K562 (cell line): Measurements from ENCODE around the gene HCST. TPM values are rescaled to one million over a fixed set of nuclear protein-coding genes. Genes with fewer than 3 reads are reported as not detected.

ENCODE experiments used
- ATAC-seq: fragments of 200-7000 bp; cut with Tn5 transposase; 3 replicates; pipeline ENCODE4 v1.9.1; 2020; ENCODE audit warnings: moderate library complexity
- BruUV-seq: library from RNA; stranded (reverse); fragments of 400-500 nt; replicated peaks from 2 replicates; lab custom pipeline; 2021; lab: Mats Ljungman, UMichigan
- CTCF ChIA-PET: fragments of 300-600 bp; formaldehyde crosslinking; extraction: SDS; loops from one replicate; lab custom pipeline; 2021; ENCODE audit warnings: low intra/inter-chr PET ratio; lab: Yijun Ruan, JAX
- POLR2A ChIA-PET: fragments of 300-600, 350-650 bp; sonication (Branson Sonifier 250); formaldehyde crosslinking; extraction: SDS; loops from one replicate; lab custom pipeline; 2021; ENCODE audit warnings: antibody characterized with exemption, inconsistent platforms; lab: Yijun Ruan, JAX
- DNase-seq, 4 experiments: peaks; one replicate each; pipeline versions ENCODE4 v3.0.0 to v3.0.0-alpha.2; 2011 to 2018; ENCODE audit warnings: low spot score in 3 of 4, mixed read lengths in 3 of 4; ENCODE audit errors: extremely low read depth in 1 of 4
- FAIRE-seq: peaks from 2 replicates; lab custom pipeline; 2011; peaks lifted over from hg19 to GRCh38; lab: Jason Lieb, UNC
- H2AFZ ChIP-seq: 2 replicates; pipeline ENCODE4 v1.6.0; 2011; ENCODE audit warnings: low read depth, low read length, control low read depth, inconsistent platforms
- H3K27ac ChIP-seq: fragments of 200-600 bp; 3 replicates; pipeline ENCODE4 v1.8.0; 2011; ENCODE audit warnings: low read depth, mild to moderate bottlenecking, control low read depth, inconsistent platforms, low read length, moderate library complexity, mixed read lengths; ENCODE audit errors: extremely low read depth
- H3K27me3 ChIP-seq, 2 experiments: fragments of 300-600 bp in 1 of 2; 2 replicates in 1 of 2; 3 replicates in 1 of 2; pipeline versions ENCODE4 v1.6.0 to v1.8.0; 2011; ENCODE audit warnings: inconsistent platforms in 2 of 2, low read length in 2 of 2, mild to moderate bottlenecking in 1 of 2, mixed read lengths in 1 of 2, moderate library complexity in 1 of 2; ENCODE audit not compliant: control insufficient read depth in 2 of 2, insufficient read depth in 2 of 2
- H3K36me3 ChIP-seq: fragments of 300-600 bp; 3 replicates; pipeline ENCODE4 v1.8.0; 2011; ENCODE audit warnings: mild to moderate bottlenecking, low read length, inconsistent platforms; ENCODE audit not compliant: control insufficient read depth, insufficient read depth
- H3K4me1 ChIP-seq, 2 experiments: fragments of 200-600 bp in 1 of 2; replicated peaks in 1 of 2; 2 replicates in 1 of 2; 3 replicates in 1 of 2; pipeline versions ENCODE4 v1.5.1 to v1.8.0; 2011; ENCODE audit warnings: inconsistent platforms in 2 of 2, low read length in 2 of 2, mild to moderate bottlenecking in 1 of 2, mixed read lengths in 1 of 2, moderate library complexity in 1 of 2; ENCODE audit not compliant: control insufficient read depth in 2 of 2, insufficient read depth in 2 of 2
- H3K4me2 ChIP-seq: 2 replicates; pipeline ENCODE4 v1.6.1; 2011; ENCODE audit warnings: low read length, control low read depth, inconsistent platforms, mixed read lengths; ENCODE audit not compliant: insufficient read depth
- H3K4me3 ChIP-seq: fragments of 200-600 bp; sonication (generic), shearing (Covaris generic); 2 replicates; pipeline ENCODE4 v1.5.1; 2016; ENCODE audit warnings: control low read depth, inconsistent platforms
- H3K79me2 ChIP-seq: fragments of 200-600 bp; 3 replicates; pipeline ENCODE4 v1.8.0; 2011; ENCODE audit warnings: low read length, inconsistent platforms; ENCODE audit not compliant: control insufficient read depth, insufficient read depth
- H3K9ac ChIP-seq, 2 experiments: 2 replicates each; pipeline versions ENCODE4 v1.6.0 to v1.6.1; 2011; ENCODE audit warnings: low read depth in 2 of 2, low read length in 2 of 2, control low read depth in 1 of 2, inconsistent platforms in 1 of 2, mild to moderate bottlenecking in 1 of 2, mixed read lengths in 1 of 2; ENCODE audit not compliant: insufficient read depth in 1 of 2
- H3K9me1 ChIP-seq: one replicate; pipeline ENCODE4 v1.6.0; 2011; ENCODE audit warnings: inconsistent platforms, mild to moderate bottlenecking, low read length, moderate library complexity; ENCODE audit not compliant: control insufficient read depth, insufficient read depth
- H3K9me3 ChIP-seq: replicated peaks from 2 replicates; pipeline ENCODE4 v1.5.1; 2011; ENCODE audit warnings: low read depth, low read length, inconsistent platforms; ENCODE audit not compliant: control insufficient read depth, insufficient read depth
- H4K20me1 ChIP-seq: replicated peaks from 2 replicates; pipeline ENCODE4 v1.6.1; 2011; ENCODE audit warnings: low read length, inconsistent platforms, mixed read lengths; ENCODE audit not compliant: control insufficient read depth, insufficient read depth
- CHCHD3 ChIP-seq: fragments of 250-450 bp; sonication (Bioruptor Pico); IDR thresholded peaks from 2 replicates; pipeline ENCODE4 v2.1.2; 2022; ENCODE audit warnings: mild to moderate bottlenecking
- PHF8 ChIP-seq: fragments of 200-600 bp; sonication (generic); IDR thresholded peaks from 2 replicates; pipeline ENCODE4 v1.6.1; 2012; ENCODE audit warnings: mixed run types, mild to moderate bottlenecking, inconsistent platforms, low read length, moderate library complexity, borderline replicate concordance
- SPI1 ChIP-seq: IDR thresholded peaks from 2 replicates; pipeline ENCODE4 v1.6.1; 2011; ENCODE audit warnings: low read depth, low read length, control low read depth, borderline replicate concordance
- ZBTB7A ChIP-seq: IDR thresholded peaks from 2 replicates; pipeline ENCODE4 v1.6.1; 2011; ENCODE audit warnings: low read depth, mild to moderate bottlenecking, low read length, moderate library complexity, borderline replicate concordance; ENCODE audit not compliant: control insufficient read depth
- WGBS: fragments of 100-300 bp; shearing (Covaris generic); methylation state at CpG from one replicate; pipeline ENCODE4 v1.1.6; 2016; ENCODE audit warnings: low coverage, mixed read lengths; ENCODE audit not compliant: insufficient coverage; ENCODE audit errors: missing lambda C conversion rate; 5-methylcytosine and 5-hydroxymethylcytosine counted together
- in situ Hi-C: fragments of 300-500 bp; cut with MboI; formaldehyde crosslinking; loops from 4 replicates; pipeline ENCODE4 v1.15.0; 2018; ENCODE audit warnings: inconsistent platforms, mixed read lengths
- intact Hi-C: fragments of 100-400 bp; cut with micrococcal nuclease; formaldehyde crosslinking; loops from 2 replicates; pipeline ENCODE4 v1.14.2; 2022
- polyA plus RNA-seq, 8 experiments: library from polyadenylated mRNA; depleted of rRNA in 4 of 8; stranded (reverse) in 5 of 8; unstranded in 3 of 8; fragments of >200 nt; fragmentation: Nextera tagmentation in 2 of 8; fragmentation: Illumina TruSeq in 1 of 8; extraction: Ambion mirVana in 2 of 8; extraction: Trizol in 1 of 8; gene quantifications; 2 replicates each; pipeline versions ENCODE4 v1.2.1 to v1.2.3, GENCODE V29; 2011 to 2014; ENCODE audit warnings: inconsistent platforms in 1 of 8, missing spikeins in 1 of 8
- total RNA-seq, 7 experiments: library from RNA; depleted of rRNA in 6 of 7; stranded (reverse); fragments of >200 nt in 6 of 7; fragmentation: Illumina TruSeq in 2 of 7; extraction: Trizol in 2 of 7; gene quantifications; 2 replicates each; pipeline versions ENCODE4 v1.2.1 to v1.2.3, GENCODE V29; 2011 to 2021; ENCODE audit warnings: low replicate concordance in 1 of 7
- TF ChIP-seq, protein P1 (sequence below): fragments of 250-450 bp; sonication (Bioruptor Pico); IDR thresholded peaks from 2 replicates; pipeline ENCODE4 v1.8.0; 2022; ENCODE audit warnings: moderate library complexity, mild to moderate bottlenecking, inconsistent platforms
- TF ChIP-seq, protein P2 (sequence below), 3 experiments: fragments of 200-800 bp in 1 of 3; fragments of 250-450 bp in 1 of 3; fragments of 450-650 bp in 1 of 3; sonication (Bioruptor Pico) in 1 of 3; sonication (Bioruptor generic) in 1 of 3; formaldehyde crosslinking in 1 of 3; IDR thresholded peaks; 2 replicates each; pipeline versions ENCODE4 v1.6.1 to v1.8.0; 2016 to 2022; ENCODE audit warnings: mild to moderate bottlenecking in 2 of 3, missing genetic modification characterization in 2 of 3, missing compliant biosample characterization in 1 of 3, moderate library complexity in 1 of 3

The HCST gene
- total and polyA plus RNA-seq, 9 of the 15 experiments (the other 6 are each of a cell fraction or from before 2014, with no cell fraction given): 0.29 to 1.9 (median 0.95) TPM; not detected in 2

DNA sequence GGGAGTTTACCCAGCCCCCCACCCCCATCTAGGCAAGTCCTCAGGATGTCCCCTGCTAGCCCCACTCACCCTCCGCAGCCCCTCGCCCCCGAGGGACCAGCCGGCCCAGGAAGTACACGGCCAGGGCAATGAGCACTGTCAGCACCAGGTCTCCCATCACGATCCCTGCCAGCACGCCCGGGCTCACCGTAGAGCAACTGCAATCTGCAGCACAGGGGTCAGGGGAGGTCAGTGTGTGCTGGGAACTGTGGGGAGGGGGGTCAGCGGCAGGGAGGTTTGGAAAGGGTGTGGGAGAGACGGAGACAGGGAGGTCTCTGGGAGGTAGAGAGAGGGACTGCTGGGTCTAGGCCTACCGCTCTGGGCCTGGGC, 5.0 kb downstream of the HCST start:
- FAIRE-seq (no peak), DNase-seq (no peak), ATAC-seq (no peak)
- Histone ChIP-seq H2AFZ (peak overlapping the region; percentile 82), H3K9ac (peak overlapping the region; percentile 10 to 81; a peak in 3 of 4 replicates), H4K20me1 (no peaks in the 10 kb centered on the region), H3K4me2 (peak overlapping the region; percentile 45), H3K36me3 (no peaks in the 10 kb centered on the region), H3K9me3 (no peaks in the 10 kb centered on the region), H3K27ac (no peak overlapping the region), H3K4me1 (peaks cover 41 to 42% of the 10 kb centered on the region in 2 experiments), H3K27me3 (no peaks in the 10 kb centered on the region), H3K4me3 (no peak overlapping the region), H3K9me1 (no peaks in the 10 kb centered on the region), H3K79me2 (no peaks in the 10 kb centered on the region)
- 37% methylated on average over 12 of the region's 12 CpGs for WGBS
- ChIA-PET CTCF (no interaction called here), POLR2A (no interaction called here)
- no TSS peak for BruUV-seq
- intact Hi-C loops: no loop called here
- TF ChIP-seq CHCHD3 (CRISPR knock-in tag): no peak
- TF ChIP-seq ZBTB7A: peak; percentile 29; the same call in 1 of the 2 replicates
- TF ChIP-seq PHF8: peak; percentile 27; the same call in 1 of the 2 replicates
- in situ Hi-C loops: no loop called here

DNA sequence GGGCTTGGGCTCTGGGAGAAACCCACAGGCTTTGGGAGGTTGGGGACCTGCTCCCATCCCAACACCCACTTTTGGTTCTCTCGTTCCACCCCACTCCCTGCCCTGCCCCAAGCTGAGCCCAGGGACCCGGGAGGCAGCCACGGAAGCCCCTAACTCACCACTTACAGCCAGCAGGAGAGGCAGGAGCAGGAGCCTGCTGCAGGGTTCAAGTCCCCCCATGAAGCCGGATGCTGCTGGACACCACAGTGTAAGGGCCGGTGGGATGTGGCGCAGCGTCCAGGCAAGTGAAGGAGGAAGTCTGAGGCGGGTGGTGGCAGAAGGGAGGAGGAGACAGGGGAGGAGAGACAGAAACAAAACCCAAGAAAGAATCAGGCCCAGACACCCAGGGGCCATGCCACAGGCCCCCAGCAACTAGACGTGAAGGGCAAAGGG, 5.7 kb downstream of the HCST start, which contains the start of gene TYROBP:
TYROBP (minus strand) TSS at position 286 of the 432 bp plus-strand sequence; CDS start at position 219, 67 bp downstream.
- Histone ChIP-seq H2AFZ (peak within 1 kb of the TSS; percentile 83), H4K20me1 (no peaks in the 10 kb centered on the region), H3K27me3 (no peaks in the 10 kb centered on the region), H3K27ac (peak within 1 kb of the TSS; percentile 33), H3K36me3 (no peaks in the 10 kb centered on the region), H3K4me1 (peaks cover 36 to 42% of the 10 kb centered on the region in 2 experiments), H3K4me2 (peak within 1 kb of the TSS; percentile 45), H3K9ac (peak within 1 kb of the TSS; percentile 10 to 85; a peak in 3 of 4 replicates), H3K9me3 (no peaks in the 10 kb centered on the region), H3K4me3 (no peak within 1 kb of the TSS), H3K9me1 (no peaks in the 10 kb centered on the region), H3K79me2 (no peaks in the 10 kb centered on the region)
- intact Hi-C loops: no loop called here
- no peak for DNase-seq
- WGBS: 61% methylated on average over 6 of the region's 9 CpGs
- in situ Hi-C loops: no loop called here
- ChIA-PET CTCF (no interaction called here), POLR2A (interaction anchor here (1.0 kb wide), 1 partner anchor 13 kb away, joined by 3 read pairs; no protein-coding TSS in a partner anchor)
- no peak for FAIRE-seq
- TF ChIP-seq SPI1 (peak; percentile 20; the same call in 1 of the 2 replicates), ZBTB7A (peak; percentile 28; the same call in 1 of the 2 replicates)
- TF ChIP-seq, protein P1, sequence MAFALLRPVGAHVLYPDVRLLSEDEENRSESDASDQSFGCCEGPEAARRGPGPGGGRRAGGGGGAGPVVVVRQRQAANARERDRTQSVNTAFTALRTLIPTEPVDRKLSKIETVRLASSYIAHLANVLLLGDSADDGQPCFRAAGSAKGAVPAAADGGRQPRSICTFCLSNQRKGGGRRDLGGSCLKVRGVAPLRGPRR (CRISPR knock-in tag): no peak
- TF ChIP-seq, protein P2, sequence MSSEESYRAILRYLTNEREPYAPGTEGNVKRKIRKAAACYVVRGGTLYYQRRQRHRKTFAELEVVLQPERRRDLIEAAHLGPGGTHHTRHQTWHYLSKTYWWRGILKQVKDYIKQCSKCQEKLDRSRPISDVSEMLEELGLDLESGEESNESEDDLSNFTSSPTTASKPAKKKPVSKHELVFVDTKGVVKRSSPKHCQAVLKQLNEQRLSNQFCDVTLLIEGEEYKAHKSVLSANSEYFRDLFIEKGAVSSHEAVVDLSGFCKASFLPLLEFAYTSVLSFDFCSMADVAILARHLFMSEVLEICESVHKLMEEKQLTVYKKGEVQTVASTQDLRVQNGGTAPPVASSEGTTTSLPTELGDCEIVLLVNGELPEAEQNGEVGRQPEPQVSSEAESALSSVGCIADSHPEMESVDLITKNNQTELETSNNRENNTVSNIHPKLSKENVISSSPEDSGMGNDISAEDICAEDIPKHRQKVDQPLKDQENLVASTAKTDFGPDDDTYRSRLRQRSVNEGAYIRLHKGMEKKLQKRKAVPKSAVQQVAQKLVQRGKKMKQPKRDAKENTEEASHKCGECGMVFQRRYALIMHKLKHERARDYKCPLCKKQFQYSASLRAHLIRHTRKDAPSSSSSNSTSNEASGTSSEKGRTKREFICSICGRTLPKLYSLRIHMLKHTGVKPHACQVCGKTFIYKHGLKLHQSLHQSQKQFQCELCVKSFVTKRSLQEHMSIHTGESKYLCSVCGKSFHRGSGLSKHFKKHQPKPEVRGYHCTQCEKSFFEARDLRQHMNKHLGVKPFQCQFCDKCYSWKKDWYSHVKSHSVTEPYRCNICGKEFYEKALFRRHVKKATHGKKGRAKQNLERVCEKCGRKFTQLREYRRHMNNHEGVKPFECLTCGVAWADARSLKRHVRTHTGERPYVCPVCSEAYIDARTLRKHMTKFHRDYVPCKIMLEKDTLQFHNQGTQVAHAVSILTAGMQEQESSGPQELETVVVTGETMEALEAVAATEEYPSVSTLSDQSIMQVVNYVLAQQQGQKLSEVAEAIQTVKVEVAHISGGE (CRISPR knock-in tag; IDR thresholded peaks at IDR 0.05): no peak
- BruUV-seq: no TSS peak
- ATAC-seq: no peak
